K562 (cell line): ENCODE results near the gene PIK3CG. TPM values are rescaled to one million over a fixed set of nuclear protein-coding genes. Genes with fewer than 3 reads are reported as not detected.

Experiments
- ARHGAP35 ChIP-seq: fragments of 450-650 bp; IDR thresholded peaks from 2 replicates; pipeline ENCODE4 v1.6.1; 2018; ENCODE audit not compliant: partially characterized antibody
- CHD1 ChIP-seq: fragments of 200-600 bp; sonication (generic); IDR thresholded peaks from one replicate; pipeline ENCODE4 v1.6.1; 2012; ENCODE audit warnings: mild to moderate bottlenecking, moderate library complexity, low read length, inconsistent platforms
- EWSR1 ChIP-seq: fragments of 450-650 bp; IDR thresholded peaks from 2 replicates; pipeline ENCODE4 v1.6.1; 2018; ENCODE audit warnings: borderline replicate concordance, mild to moderate bottlenecking, low read depth, moderate library complexity; ENCODE audit not compliant: partially characterized antibody
- FOXK2 ChIP-seq, 2 experiments: fragments of 450-650 bp; IDR thresholded peaks in 1 of 2; conservative IDR thresholded peaks in 1 of 2; 2 replicates each; pipeline ENCODE4 v1.6.1; 2016; ENCODE audit warnings: low read depth in 2 of 2, mild to moderate bottlenecking in 1 of 2
- HIVEP1 ChIP-seq: fragments of 250-450 bp; sonication (Bioruptor Pico); IDR thresholded peaks from 2 replicates; pipeline ENCODE4 v1.4.0; 2020; ENCODE audit warnings: mild to moderate bottlenecking
- JUNB ChIP-seq: fragments of 450-650 bp; formaldehyde crosslinking; conservative IDR thresholded peaks from 2 replicates; pipeline ENCODE4 v1.4.0; 2020; ENCODE audit warnings: mild to moderate bottlenecking
- KAT2B ChIP-seq: IDR thresholded peaks from one replicate; pipeline ENCODE4 v1.6.1; 2012; ENCODE audit warnings: low read depth, mild to moderate bottlenecking, control low read depth, inconsistent platforms, low read length, moderate library complexity
- KLF6 ChIP-seq: fragments of 250-450 bp; sonication (Bioruptor Pico); IDR thresholded peaks from 2 replicates; pipeline ENCODE4 v1.4.0; 2020; ENCODE audit warnings: mild to moderate bottlenecking, moderate library complexity, borderline replicate concordance
- MTA3 ChIP-seq: fragments of 450-650 bp; formaldehyde crosslinking; IDR thresholded peaks from 2 replicates; pipeline ENCODE4 v1.6.1; 2017; ENCODE audit warnings: mild to moderate bottlenecking, borderline replicate concordance
- NFXL1 ChIP-seq: fragments of 450-650 bp; formaldehyde crosslinking; IDR thresholded peaks from 2 replicates; pipeline ENCODE4 v1.4.0; 2021; ENCODE audit warnings: mild to moderate bottlenecking
- PTTG1 ChIP-seq: fragments of 450-650 bp; IDR thresholded peaks from 2 replicates; pipeline ENCODE4 v1.6.1; 2016; ENCODE audit warnings: low read depth, mild to moderate bottlenecking, missing genetic modification characterization, missing compliant biosample characterization
- RHOXF2B ChIP-seq: fragments of 250-450 bp; sonication (Bioruptor Pico); conservative IDR thresholded peaks from 2 replicates; pipeline ENCODE4 v1.5.1; 2021
- SMARCA5 ChIP-seq: fragments of 450-650 bp; IDR thresholded peaks from 2 replicates; pipeline ENCODE4 v1.6.1; 2016
- SREBF2 ChIP-seq: sonication (generic); formaldehyde crosslinking; IDR thresholded peaks from 2 replicates; pipeline ENCODE4 v1.4.0; 2020; ENCODE audit warnings: mild to moderate bottlenecking, missing genetic modification reagents
- TCF7 ChIP-seq: sonication (generic); IDR thresholded peaks from 2 replicates; pipeline ENCODE4 v1.6.1; 2016; ENCODE audit warnings: antibody characterized with exemption, borderline replicate concordance
- XRCC3 ChIP-seq: fragments of 450-650 bp; IDR thresholded peaks from 2 replicates; pipeline ENCODE4 v1.6.1; 2017; ENCODE audit warnings: mild to moderate bottlenecking, moderate library complexity
- ZC3H8 ChIP-seq: fragments of 450-650 bp; IDR thresholded peaks from 2 replicates; pipeline ENCODE4 v1.6.1; 2017
- ZNF444 ChIP-seq: fragments of 250-450 bp; sonication (Bioruptor Pico); IDR thresholded peaks from 2 replicates; pipeline ENCODE4 v1.4.0; 2020; ENCODE audit warnings: mild to moderate bottlenecking, moderate library complexity
- ZNF445 ChIP-seq: fragments of 250-450 bp; sonication (Bioruptor Pico); IDR thresholded peaks from 2 replicates; pipeline ENCODE4 v1.4.0; 2020; ENCODE audit warnings: low read depth, mild to moderate bottlenecking, moderate library complexity
- polyA plus RNA-seq, 8 experiments: library from polyadenylated mRNA; depleted of rRNA in 4 of 8; stranded (reverse) in 5 of 8; unstranded in 3 of 8; fragments of >200 nt; fragmentation: Nextera tagmentation in 2 of 8; fragmentation: Illumina TruSeq in 1 of 8; extraction: Ambion mirVana in 2 of 8; extraction: Trizol in 1 of 8; gene quantifications; 2 replicates each; pipeline versions ENCODE4 v1.2.1 to v1.2.3, GENCODE V29; 2011 to 2014; ENCODE audit warnings: inconsistent platforms in 1 of 8, missing spikeins in 1 of 8
- total RNA-seq, 7 experiments: library from RNA; depleted of rRNA in 6 of 7; stranded (reverse); fragments of >200 nt in 6 of 7; fragmentation: Illumina TruSeq in 2 of 7; extraction: Trizol in 2 of 7; gene quantifications; 2 replicates each; pipeline versions ENCODE4 v1.2.1 to v1.2.3, GENCODE V29; 2011 to 2021; ENCODE audit warnings: low replicate concordance in 1 of 7
- TF ChIP-seq, protein P1 (sequence below): sonication (generic); formaldehyde crosslinking; IDR thresholded peaks from 2 replicates; pipeline ENCODE4 v1.8.1; 2023; ENCODE audit warnings: mild to moderate bottlenecking, missing genetic modification reagents
- TF ChIP-seq, protein P2 (sequence below): fragments of 450-650 bp; formaldehyde crosslinking; IDR thresholded peaks from 2 replicates; pipeline ENCODE4 v1.4.0; 2020; ENCODE audit warnings: mild to moderate bottlenecking, mixed read lengths
- TF ChIP-seq, protein P3 (sequence below): fragments of 450-650 bp; IDR thresholded peaks from 2 replicates; pipeline ENCODE4 v1.6.1; 2018; ENCODE audit warnings: mild to moderate bottlenecking, low read depth; ENCODE audit not compliant: partially characterized antibody

The PIK3CG gene
- total and polyA plus RNA-seq, 9 of the 15 experiments (the other 6 are each of a cell fraction or from before 2014, with no cell fraction given) = 5.3 to 42.5 (median 29.0) TPM

DNA sequence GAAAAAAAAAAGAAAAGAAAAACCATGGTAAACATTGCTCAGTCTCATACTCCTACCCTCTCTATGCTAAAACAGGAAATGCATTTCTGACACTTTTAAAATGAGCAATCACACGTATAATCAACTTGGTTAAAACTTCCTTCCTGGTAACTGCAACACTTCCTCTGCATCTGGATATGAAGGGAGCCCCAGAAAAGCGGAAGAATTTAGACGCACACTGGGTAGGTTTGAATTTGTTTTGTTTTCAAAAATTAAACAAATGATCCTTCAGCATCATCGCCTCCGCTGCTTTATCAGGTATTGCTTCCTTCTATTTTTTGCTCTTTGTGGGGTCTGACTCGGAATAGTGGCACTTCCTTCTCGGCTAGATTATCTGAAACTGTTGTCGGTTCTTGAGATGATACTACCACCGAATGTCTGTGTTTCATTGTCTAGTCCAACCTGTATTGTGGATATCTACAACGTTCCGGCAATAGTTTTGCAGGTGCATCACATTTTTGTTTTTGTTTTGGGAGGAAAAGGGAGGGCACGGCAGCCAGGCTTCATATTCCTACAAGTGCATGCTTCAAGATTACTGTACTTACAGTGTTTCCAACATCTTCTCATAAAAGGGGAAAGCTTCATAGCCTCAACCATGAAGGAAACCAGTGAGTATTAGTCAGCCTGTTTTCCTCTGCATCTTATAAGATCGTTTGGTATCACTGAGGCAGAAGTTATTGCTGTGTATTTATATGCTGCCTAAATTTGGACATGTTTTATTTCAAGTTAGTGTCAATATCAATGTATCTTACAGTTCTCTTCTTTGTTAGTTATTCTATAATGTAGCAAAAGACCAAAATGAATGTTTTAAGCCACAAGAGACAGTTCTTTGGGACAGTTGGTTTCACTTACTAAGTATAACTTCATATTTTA lies at the start of gene PIK3CG (continued):
- TF ChIP-seq KAT2B (no peak), TCF7 (no peak), SMARCA5 (peak; percentile 36; the same call in 1 of the 2 replicates), PTTG1 (tag) (no peak), EWSR1 (no peak), HIVEP1 (CRISPR knock-in tag) (no peak), ZNF445 (CRISPR knock-in tag) (no peak), KLF6 (CRISPR knock-in tag) (peak; percentile 12; the same call in 1 of the 2 replicates), ARHGAP35 (no peak), ZC3H8 (no peak), ZNF444 (no peak), SREBF2 (CRISPR knock-in tag) (no peak), CHD1 (no peak), RHOXF2B (CRISPR knock-in tag) (no peak), JUNB (CRISPR knock-in tag) (no peak), NFXL1 (CRISPR knock-in tag) (no peak), MTA3 (peak; percentile 67; the same call in 1 of the 2 replicates), FOXK2 (conservative IDR thresholded peaks at IDR 0.05 in 1 of 2, IDR thresholded peaks at IDR 0.05 in 1 of 2; ENCODE audit: low read depth in 2 of 2) (peak; percentile 54 to 78; a peak in 3 of 4 replicates), XRCC3 (no peak)
- TF ChIP-seq, protein P1, sequence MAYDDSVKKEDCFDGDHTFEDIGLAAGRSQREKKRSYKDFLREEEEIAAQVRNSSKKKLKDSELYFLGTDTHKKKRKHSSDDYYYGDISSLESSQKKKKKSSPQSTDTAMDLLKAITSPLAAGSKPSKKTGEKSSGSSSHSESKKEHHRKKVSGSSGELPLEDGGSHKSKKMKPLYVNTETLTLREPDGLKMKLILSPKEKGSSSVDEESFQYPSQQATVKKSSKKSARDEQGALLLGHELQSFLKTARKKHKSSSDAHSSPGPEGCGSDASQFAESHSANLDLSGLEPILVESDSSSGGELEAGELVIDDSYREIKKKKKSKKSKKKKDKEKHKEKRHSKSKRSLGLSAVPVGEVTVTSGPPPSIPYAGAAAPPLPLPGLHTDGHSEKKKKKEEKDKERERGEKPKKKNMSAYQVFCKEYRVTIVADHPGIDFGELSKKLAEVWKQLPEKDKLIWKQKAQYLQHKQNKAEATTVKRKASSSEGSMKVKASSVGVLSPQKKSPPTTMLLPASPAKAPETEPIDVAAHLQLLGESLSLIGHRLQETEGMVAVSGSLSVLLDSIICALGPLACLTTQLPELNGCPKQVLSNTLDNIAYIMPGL (CRISPR knock-in tag) = no peak
- TF ChIP-seq, protein P2, sequence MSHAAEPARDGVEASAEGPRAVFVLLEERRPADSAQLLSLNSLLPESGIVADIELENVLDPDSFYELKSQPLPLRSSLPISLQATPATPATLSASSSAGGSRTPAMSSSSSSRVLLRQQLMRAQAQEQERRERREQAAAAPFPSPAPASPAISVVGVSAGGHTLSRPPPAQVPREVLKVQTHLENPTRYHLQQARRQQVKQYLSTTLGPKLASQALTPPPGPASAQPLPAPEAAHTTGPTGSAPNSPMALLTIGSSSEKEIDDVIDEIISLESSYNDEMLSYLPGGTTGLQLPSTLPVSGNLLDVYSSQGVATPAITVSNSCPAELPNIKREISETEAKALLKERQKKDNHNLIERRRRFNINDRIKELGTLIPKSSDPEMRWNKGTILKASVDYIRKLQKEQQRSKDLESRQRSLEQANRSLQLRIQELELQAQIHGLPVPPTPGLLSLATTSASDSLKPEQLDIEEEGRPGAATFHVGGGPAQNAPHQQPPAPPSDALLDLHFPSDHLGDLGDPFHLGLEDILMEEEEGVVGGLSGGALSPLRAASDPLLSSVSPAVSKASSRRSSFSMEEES (CRISPR knock-in tag) = no peak
- TF ChIP-seq, protein P3, sequence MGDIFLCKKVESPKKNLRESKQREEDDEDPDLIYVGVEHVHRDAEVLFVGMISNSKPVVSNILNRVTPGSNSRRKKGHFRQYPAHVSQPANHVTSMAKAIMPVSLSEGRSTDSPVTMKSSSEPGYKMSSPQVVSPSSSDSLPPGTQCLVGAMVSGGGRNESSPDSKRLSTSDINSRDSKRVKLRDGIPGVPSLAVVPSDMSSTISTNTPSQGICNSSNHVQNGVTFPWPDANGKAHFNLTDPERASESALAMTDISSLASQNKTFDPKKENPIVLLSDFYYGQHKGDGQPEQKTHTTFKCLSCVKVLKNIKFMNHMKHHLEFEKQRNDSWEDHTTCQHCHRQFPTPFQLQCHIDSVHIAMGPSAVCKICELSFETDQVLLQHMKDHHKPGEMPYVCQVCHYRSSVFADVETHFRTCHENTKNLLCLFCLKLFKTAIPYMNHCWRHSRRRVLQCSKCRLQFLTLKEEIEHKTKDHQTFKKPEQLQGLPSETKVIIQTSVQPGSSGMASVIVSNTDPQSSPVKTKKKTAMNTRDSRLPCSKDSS = no peak
